T47D (cell line): ENCODE results near the gene SLC25A41.
A peak's percentile ranks its signal among the peaks of the same experiment; 100 is the strongest.

Source experiments
- DNase-seq, 2 experiments: peaks; one replicate each; pipeline versions ENCODE4 v3.0.0 to v3.0.0-alpha.2; 2011 to 2012; ENCODE audit warnings: low read depth in 1 of 2, low spot score in 1 of 2
- JUND ChIP-seq: IDR thresholded peaks from 2 replicates; pipeline ENCODE4 v1.6.1; 2012; ENCODE audit warnings: low read depth
- in situ Hi-C: cut with HindIII; loops from 2 replicates; pipeline ENCODE4 v1.10.0; 2016; ENCODE audit warnings: low sequenced_read_pairs, low pct_unique_long_range_greater_than_20kb

The SLC25A41 gene

GRCh38 chr19:6471076-6471475, 37.5 kb upstream of the SLC25A41 start:
- DNase-seq: no peak
- in situ Hi-C loops: no loop called here
- TF ChIP-seq JUND: no peak

GRCh38 chr19:6470173-6470572, 36.6 kb upstream of the SLC25A41 start:
- DNase-seq: no peak
- no peak for TF ChIP-seq JUND
- in situ Hi-C loops: no loop called here

- in situ Hi-C loops: no loop called here
- no peak for DNase-seq
- TF ChIP-seq JUND: no peak
Measured at GRCh38 chr19:6467384-6467783, 33.8 kb upstream of the SLC25A41 start.

- no peak for DNase-seq
- in situ Hi-C loops: no loop called here
- TF ChIP-seq JUND: no peak
Measured at GRCh38 chr19:6466526-6467248, 33.1 kb upstream of the SLC25A41 start.

GRCh38 chr19:6465663-6466062, 32.1 kb upstream of the SLC25A41 start:
- in situ Hi-C loops: no loop called here
- no peak for TF ChIP-seq JUND
- DNase-seq: no peak

GRCh38 chr19:6465006-6465405, 31.4 kb upstream of the SLC25A41 start:
- in situ Hi-C loops: no loop called here
- DNase-seq: no peak
- TF ChIP-seq JUND: no peak

- peak; percentile 93 to 94 for DNase-seq
- TF ChIP-seq JUND: no peak
- in situ Hi-C loops: no loop called here
Measured at GRCh38 chr19:6464070-6464873, 30.7 kb upstream of the SLC25A41 start, which contains the start of gene CRB3. CRB3 (plus strand) TSS chr19:6464271; CDS start chr19:6464702, 431 bp downstream.

- peak; percentile 85 to 98 for DNase-seq
- in situ Hi-C loops: no loop called here
- TF ChIP-seq JUND: no peak
Measured at GRCh38 chr19:6460099-6460884, 26.7 kb upstream of the SLC25A41 start.

- peak; percentile 82 to 84 for DNase-seq
- in situ Hi-C loops: no loop called here
- no peak for TF ChIP-seq JUND
Measured at GRCh38 chr19:6459262-6460098, 25.9 kb upstream of the SLC25A41 start, which contains the start of gene SLC25A23. SLC25A23 (minus strand) TSS chr19:6459792; CDS start chr19:6459628, 164 bp downstream.

GRCh38 chr19:6458695-6459261, 25.2 kb upstream of the SLC25A41 start:
- DNase-seq: no peak
- in situ Hi-C loops: no loop called here
- TF ChIP-seq JUND: no peak

GRCh38 chr19:6457958-6458694, 24.6 kb upstream of the SLC25A41 start:
- DNase-seq: no peak
- in situ Hi-C loops: no loop called here
- no peak for TF ChIP-seq JUND
